ENCODE data around the gene PDCD4. TPM values are rescaled to one million over a fixed set of nuclear protein-coding genes. Genes with fewer than 3 reads are reported as not detected.
A peak's percentile ranks its signal among the peaks of the same experiment; 100 is the strongest.

PDCD4 gene
- total RNA-seq = 100 to 1,000 TPM; 230 to 445 (median 330) TPM

- 0 to 1% methylated on average over 41 to 45 of the region's 47 CpGs for WGBS, 2 donors
- TF ChIP-seq CTCF (IDR thresholded peaks at IDR 0.05) = no peak
- TF ChIP-seq POLR2A (IDR thresholded peaks at IDR 0.05) = peak in 1 of 2 donors; percentile 80
- peak; percentile 100 for DNase-seq (ENCODE audit: low spot score in 2 of 2)
- H3K4me3 ChIP-seq (ENCODE audit: low read depth, poor library complexity, severe bottlenecking) = peak within 1 kb of the TSS; percentile 65
- intact Hi-C loops (cut with DNase I; ENCODE audit: low total_unique reads) = no loop called here
These were observed at the start of gene PDCD4 for GRCh38 chr10:110871298-110872084. PDCD4 (plus strand) TSS chr10:110871928; CDS start chr10:110876028, 4,100 bp downstream.

- no peak for TF ChIP-seq CTCF (IDR thresholded peaks at IDR 0.05)
- no peak for TF ChIP-seq POLR2A (IDR thresholded peaks at IDR 0.05)
- 49 to 52% methylated on average over 4 of the region's 4 CpGs for WGBS, 2 donors
- DNase-seq (ENCODE audit: low spot score in 2 of 2) = no peak
- intact Hi-C loops (cut with DNase I; ENCODE audit: low total_unique reads) = no loop called here
- H3K4me3 ChIP-seq (ENCODE audit: low read depth, poor library complexity, severe bottlenecking) = no peak overlapping the region
These were observed 49.6 kb upstream of the PDCD4 start for GRCh38 chr10:110822035-110822711.

- intact Hi-C loops (cut with DNase I; ENCODE audit: low total_unique reads) = no loop called here
- H3K4me3 ChIP-seq (ENCODE audit: low read depth, poor library complexity, severe bottlenecking) = no peak overlapping the region
- TF ChIP-seq POLR2A (IDR thresholded peaks at IDR 0.05) = no peak
- DNase-seq (ENCODE audit: low spot score in 2 of 2) = peak in 1 of 2 donors; percentile 68
- 69 to 79% methylated on average over 8 of the region's 8 CpGs for WGBS, 2 donors
These were observed 48.9 kb upstream of the PDCD4 start for GRCh38 chr10:110822712-110823311.

- DNase-seq (ENCODE audit: low spot score in 2 of 2) = no peak
- 71% methylated on average over 1 of the region's 1 CpG for WGBS, 2 donors
- TF ChIP-seq CTCF (IDR thresholded peaks at IDR 0.05) (no peak), POLR2A (IDR thresholded peaks at IDR 0.05) (no peak)
- no peak overlapping the region for H3K4me3 ChIP-seq (ENCODE audit: low read depth, poor library complexity, severe bottlenecking)
- intact Hi-C loops (cut with DNase I; ENCODE audit: low total_unique reads) = no loop called here
These were observed 47.6 kb upstream of the PDCD4 start for GRCh38 chr10:110824152-110824441.

- 79 to 86% methylated on average over 5 of the region's 5 CpGs for WGBS, 2 donors
- DNase-seq (ENCODE audit: low spot score in 2 of 2) = no peak
- TF ChIP-seq POLR2A (IDR thresholded peaks at IDR 0.05) = no peak
- no peak for TF ChIP-seq CTCF (IDR thresholded peaks at IDR 0.05)
- intact Hi-C loops (cut with DNase I; ENCODE audit: low total_unique reads) = no loop called here
- no peak overlapping the region for H3K4me3 ChIP-seq (ENCODE audit: low read depth, poor library complexity, severe bottlenecking)
These were observed 47.1 kb upstream of the PDCD4 start for GRCh38 chr10:110824660-110825059.

GRCh38 chr10:110825508-110825907 lies 46.2 kb upstream of the PDCD4 start:
- DNase-seq (ENCODE audit: low spot score in 2 of 2) = no peak
- WGBS, 2 donors = 86 to 89% methylated on average over 1 of the region's 1 CpG
- no peak for TF ChIP-seq POLR2A (IDR thresholded peaks at IDR 0.05)
- TF ChIP-seq CTCF (IDR thresholded peaks at IDR 0.05) = no peak
- H3K4me3 ChIP-seq (ENCODE audit: low read depth, poor library complexity, severe bottlenecking) = no peak overlapping the region
- intact Hi-C loops (cut with DNase I; ENCODE audit: low total_unique reads) = no loop called here

All from lower leg skin (tissue), 4 donors.